ENCODE results near the gene BEST1.

- TF ChIP-seq MAX (IDR thresholded peaks at IDR 0.05; ENCODE audit: insufficient read depth, insufficient read length) (no peak), POLR2A (IDR thresholded peaks at IDR 0.05; ENCODE audit: low read depth, low read length) (no peak), EZH2 (IDR thresholded peaks at IDR 0.05; ENCODE audit: borderline replicate concordance, low read depth, low read length, severe bottlenecking) (no peak), POLR2AphosphoS5 (IDR thresholded peaks at IDR 0.05; ENCODE audit: insufficient read depth, low read depth, low read length) (no peak), JUN (IDR thresholded peaks at IDR 0.05; ENCODE audit: borderline replicate concordance, insufficient read depth, insufficient read length, low read depth) (no peak), GATA2 (IDR thresholded peaks at IDR 0.05; ENCODE audit: insufficient read depth, insufficient read length, low read depth, low read length) (no peak), FOS (IDR thresholded peaks at IDR 0.05; ENCODE audit: borderline replicate concordance, insufficient read depth, low read length) (no peak)
- TF ChIP-seq, protein P1, sequence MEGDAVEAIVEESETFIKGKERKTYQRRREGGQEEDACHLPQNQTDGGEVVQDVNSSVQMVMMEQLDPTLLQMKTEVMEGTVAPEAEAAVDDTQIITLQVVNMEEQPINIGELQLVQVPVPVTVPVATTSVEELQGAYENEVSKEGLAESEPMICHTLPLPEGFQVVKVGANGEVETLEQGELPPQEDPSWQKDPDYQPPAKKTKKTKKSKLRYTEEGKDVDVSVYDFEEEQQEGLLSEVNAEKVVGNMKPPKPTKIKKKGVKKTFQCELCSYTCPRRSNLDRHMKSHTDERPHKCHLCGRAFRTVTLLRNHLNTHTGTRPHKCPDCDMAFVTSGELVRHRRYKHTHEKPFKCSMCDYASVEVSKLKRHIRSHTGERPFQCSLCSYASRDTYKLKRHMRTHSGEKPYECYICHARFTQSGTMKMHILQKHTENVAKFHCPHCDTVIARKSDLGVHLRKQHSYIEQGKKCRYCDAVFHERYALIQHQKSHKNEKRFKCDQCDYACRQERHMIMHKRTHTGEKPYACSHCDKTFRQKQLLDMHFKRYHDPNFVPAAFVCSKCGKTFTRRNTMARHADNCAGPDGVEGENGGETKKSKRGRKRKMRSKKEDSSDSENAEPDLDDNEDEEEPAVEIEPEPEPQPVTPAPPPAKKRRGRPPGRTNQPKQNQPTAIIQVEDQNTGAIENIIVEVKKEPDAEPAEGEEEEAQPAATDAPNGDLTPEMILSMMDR (IDR thresholded peaks at IDR 0.05; ENCODE audit: extremely low read depth in 1 of 2, insufficient read depth in 1 of 2, low read depth in 1 of 2, low read length in 2 of 2), result no peak
Measured at GRCh38 chr11:61957021-61957770, 7.0 kb downstream of the BEST1 start.
